IgD-negative memory B cell (primary cell): ENCODE data around the gene PHACTR1. TPM values are rescaled to one million over a fixed set of nuclear protein-coding genes. Genes with fewer than 3 reads are reported as not detected.

ENCODE experiments used
- H3K27ac Mint-ChIP-seq, 3 donors: one replicate each; pipeline ENCODE4 v1.8.0; 2020 to 2022; ENCODE audit warnings: mild to moderate bottlenecking in 3 of 3, mixed read lengths in 3 of 3, moderate library complexity in 1 of 3
- H3K27me3 Mint-ChIP-seq: one replicate; pipeline ENCODE4 v1.8.0; 2021; ENCODE audit warnings: mixed read lengths
- H3K36me3 Mint-ChIP-seq: one replicate; pipeline ENCODE4 v1.8.0; 2020; ENCODE audit warnings: mild to moderate bottlenecking, mixed read lengths
- H3K4me1 Mint-ChIP-seq, 3 donors: one replicate each; pipeline ENCODE4 v1.8.0; 2020 to 2022; ENCODE audit warnings: mixed read lengths in 3 of 3, mild to moderate bottlenecking in 1 of 3
- H3K4me3 Mint-ChIP-seq, 4 donors: one replicate each; pipeline ENCODE4 v1.8.0; 2020 to 2022; ENCODE audit warnings: mild to moderate bottlenecking in 4 of 4, mixed read lengths in 4 of 4, moderate library complexity in 3 of 4
- H3K9me3 Mint-ChIP-seq, 3 donors: one replicate each; pipeline ENCODE4 v1.8.0; 2020 to 2021; ENCODE audit warnings: mixed read lengths in 3 of 3, mild to moderate bottlenecking in 1 of 3
- polyA plus RNA-seq: library from polyadenylated mRNA; unstranded; fragments of 300-500 nt; fragmentation: Illumina TruSeq; gene quantifications from one replicate; pipeline ENCODE4 v1.2.3, GENCODE V29; 2021

The PHACTR1 gene
- polyA plus RNA-seq, 1 donor from 2014 or later, result 12.8 TPM

- H3K27me3 Mint-ChIP-seq, result no peaks in the 10 kb centered on the region
- no peak overlapping the region for H3K4me3 Mint-ChIP-seq
- peak overlapping the region in 1 of 3 donors; percentile 96 for H3K27ac Mint-ChIP-seq
- H3K9me3 Mint-ChIP-seq, result no peaks in the 10 kb centered on the region
- H3K4me1 Mint-ChIP-seq, result peaks cover 7 to 16% (median 11%) of the 10 kb centered on the region in 3 donors
- H3K36me3 Mint-ChIP-seq, result peaks cover 10% of the 10 kb centered on the region
Observed at GRCh38 chr6:13295576-13295975, 579.0 kb downstream of the PHACTR1 start.

- Mint-ChIP-seq H3K4me3 (peak overlapping the region in 2 of 4 donors; percentile 46 to 69), H3K9me3 (no peaks in the 10 kb centered on the region), H3K27me3 (no peaks in the 10 kb centered on the region), H3K36me3 (peaks cover 10% of the 10 kb centered on the region), H3K4me1 (peaks cover 7 to 17% (median 11%) of the 10 kb centered on the region in 3 donors), H3K27ac (no peak overlapping the region)
Observed at GRCh38 chr6:13296536-13296997, 580.0 kb downstream of the PHACTR1 start.

- Mint-ChIP-seq H3K4me1 (peaks cover 8 to 20% (median 11%) of the 10 kb centered on the region in 3 donors), H3K36me3 (peaks cover 10% of the 10 kb centered on the region), H3K27me3 (no peaks in the 10 kb centered on the region), H3K4me3 (no peak overlapping the region), H3K9me3 (no peaks in the 10 kb centered on the region), H3K27ac (no peak overlapping the region)
Observed at GRCh38 chr6:13297391-13297790, 580.8 kb downstream of the PHACTR1 start.

- H3K27ac Mint-ChIP-seq, result no peak overlapping the region
- H3K27me3 Mint-ChIP-seq, result no peaks in the 10 kb centered on the region
- peaks cover 10% of the 10 kb centered on the region for H3K36me3 Mint-ChIP-seq
- no peaks in the 10 kb centered on the region for H3K9me3 Mint-ChIP-seq
- peaks cover 19 to 29% (median 21%) of the 10 kb centered on the region in 3 donors for H3K4me1 Mint-ChIP-seq
- peak overlapping the region in 1 of 4 donors; percentile 25 for H3K4me3 Mint-ChIP-seq
Observed at GRCh38 chr6:13298446-13298845, 581.9 kb downstream of the PHACTR1 start.

GRCh38 chr6:13299403-13299821 is 582.8 kb downstream of the PHACTR1 start:
- Mint-ChIP-seq H3K36me3 (peaks cover 5% of the 10 kb centered on the region), H3K27ac (no peak overlapping the region), H3K4me1 (peaks cover 27 to 35% (median 28%) of the 10 kb centered on the region in 3 donors), H3K9me3 (no peaks in the 10 kb centered on the region), H3K27me3 (no peaks in the 10 kb centered on the region), H3K4me3 (peak overlapping the region in 1 of 4 donors; percentile 57)

- peaks cover 5% of the 10 kb centered on the region for H3K36me3 Mint-ChIP-seq
- no peaks in the 10 kb centered on the region for H3K9me3 Mint-ChIP-seq
- peaks cover 32 to 40% (median 33%) of the 10 kb centered on the region in 3 donors for H3K4me1 Mint-ChIP-seq
- peak overlapping the region in 2 of 4 donors; percentile 11 to 57 for H3K4me3 Mint-ChIP-seq
- no peaks in the 10 kb centered on the region for H3K27me3 Mint-ChIP-seq
- no peak overlapping the region for H3K27ac Mint-ChIP-seq
Observed at GRCh38 chr6:13299918-13300317, 583.4 kb downstream of the PHACTR1 start.

- H3K36me3 Mint-ChIP-seq, result peaks cover 3% of the 10 kb centered on the region
- H3K4me1 Mint-ChIP-seq, result peaks cover 37 to 47% (median 39%) of the 10 kb centered on the region in 3 donors
- peak overlapping the region in 1 of 3 donors; percentile 14 for H3K27ac Mint-ChIP-seq
- no peaks in the 10 kb centered on the region for H3K9me3 Mint-ChIP-seq
- H3K4me3 Mint-ChIP-seq, result peak overlapping the region in 1 of 4 donors; percentile 74
- H3K27me3 Mint-ChIP-seq, result no peaks in the 10 kb centered on the region
Observed at GRCh38 chr6:13300643-13301590, 584.4 kb downstream of the PHACTR1 start.

- Mint-ChIP-seq H3K36me3 (peaks cover 6% of the 10 kb centered on the region), H3K9me3 (no peaks in the 10 kb centered on the region), H3K27me3 (no peaks in the 10 kb centered on the region), H3K4me1 (peaks cover 31 to 40% (median 32%) of the 10 kb centered on the region in 3 donors), H3K27ac (peak overlapping the region; percentile 65 to 95 (median 76)), H3K4me3 (peak overlapping the region in 1 of 4 donors; percentile 33)
Observed at GRCh38 chr6:13302291-13302690, 585.7 kb downstream of the PHACTR1 start.

- H3K4me1 Mint-ChIP-seq, result peaks cover 30 to 40% (median 32%) of the 10 kb centered on the region in 3 donors
- H3K27ac Mint-ChIP-seq, result peak overlapping the region; percentile 65 to 95 (median 76)
- peaks cover 8% of the 10 kb centered on the region for H3K36me3 Mint-ChIP-seq
- H3K4me3 Mint-ChIP-seq, result peak overlapping the region; percentile 54 to 95 (median 71)
- H3K9me3 Mint-ChIP-seq, result no peaks in the 10 kb centered on the region
- H3K27me3 Mint-ChIP-seq, result no peaks in the 10 kb centered on the region
Observed at GRCh38 chr6:13302751-13303667, 586.4 kb downstream of the PHACTR1 start.

GRCh38 chr6:13303668-13304017 is 587.1 kb downstream of the PHACTR1 start:
- Mint-ChIP-seq H3K9me3 (no peaks in the 10 kb centered on the region), H3K4me1 (peaks cover 26 to 40% (median 32%) of the 10 kb centered on the region in 3 donors)

GRCh38 chr6:13304101-13304500 is 587.5 kb downstream of the PHACTR1 start:
- H3K36me3 Mint-ChIP-seq, result peaks cover 9% of the 10 kb centered on the region
- H3K27me3 Mint-ChIP-seq, result no peaks in the 10 kb centered on the region
- H3K4me1 Mint-ChIP-seq, result peaks cover 26 to 38% (median 32%) of the 10 kb centered on the region in 3 donors
- no peaks in the 10 kb centered on the region for H3K9me3 Mint-ChIP-seq
- H3K27ac Mint-ChIP-seq, result peak overlapping the region; percentile 11 to 95 (median 71)
- peak overlapping the region; percentile 22 to 95 (median 70) for H3K4me3 Mint-ChIP-seq

More at GRCh38 chr6:13303668-13304017, 587.1 kb downstream of the PHACTR1 start:
- Mint-ChIP-seq H3K36me3 (peaks cover 9% of the 10 kb centered on the region), H3K27me3 (no peaks in the 10 kb centered on the region), H3K4me3 (peak overlapping the region; percentile 54 to 95 (median 71)), H3K27ac (peak overlapping the region; percentile 65 to 95 (median 71))

GRCh38 chr6:13304580-13305260 is 588.2 kb downstream of the PHACTR1 start:
- Mint-ChIP-seq H3K27me3 (no peaks in the 10 kb centered on the region), H3K27ac (peak overlapping the region; percentile 11 to 86 (median 13)), H3K9me3 (no peaks in the 10 kb centered on the region), H3K4me3 (peak overlapping the region; percentile 25 to 95 (median 39)), H3K36me3 (peaks cover 12% of the 10 kb centered on the region), H3K4me1 (peaks cover 26 to 37% (median 32%) of the 10 kb centered on the region in 3 donors)

- no peaks in the 10 kb centered on the region for H3K27me3 Mint-ChIP-seq
- peak overlapping the region; percentile 25 to 95 (median 39) for H3K4me3 Mint-ChIP-seq
- H3K9me3 Mint-ChIP-seq, result no peaks in the 10 kb centered on the region
- peaks cover 14% of the 10 kb centered on the region for H3K36me3 Mint-ChIP-seq
- H3K4me1 Mint-ChIP-seq, result peaks cover 26 to 33% (median 32%) of the 10 kb centered on the region in 3 donors
- peak overlapping the region in 2 of 3 donors; percentile 62 to 86 for H3K27ac Mint-ChIP-seq
Observed at GRCh38 chr6:13305288-13305687, 588.7 kb downstream of the PHACTR1 start.

- H3K27ac Mint-ChIP-seq, result peak overlapping the region in 2 of 3 donors; percentile 39 to 62
Observed at GRCh38 chr6:13305791-13306190, 589.2 kb downstream of the PHACTR1 start.

More at GRCh38 chr6:13305791-13306190, 589.2 kb downstream of the PHACTR1 start:
- H3K36me3 Mint-ChIP-seq, result peaks cover 14% of the 10 kb centered on the region
- peaks cover 26 to 32% (median 31%) of the 10 kb centered on the region in 3 donors for H3K4me1 Mint-ChIP-seq
- H3K27me3 Mint-ChIP-seq, result no peaks in the 10 kb centered on the region
- H3K9me3 Mint-ChIP-seq, result no peaks in the 10 kb centered on the region
- H3K4me3 Mint-ChIP-seq, result no peak overlapping the region
